ENCODE measurements around the gene TNS2. TPM values are rescaled to one million over a fixed set of nuclear protein-coding genes. Genes with fewer than 3 reads are reported as not detected.
A peak's percentile ranks its signal among the peaks of the same experiment; 100 is the strongest.

Gene TNS2
- total and polyA plus RNA-seq, 9 of the 15 experiments (the other 6 are each of a cell fraction or from before 2014, with no cell fraction given), result 0.28 to 3.1 (median 1.2) TPM; not detected in 1

- TF ChIP-seq ZBTB12 (CRISPR knock-in tag; IDR thresholded peaks at IDR 0.05), result no peak
- TF ChIP-seq IFI16 (CRISPR knock-in tag; IDR thresholded peaks at IDR 0.05), result no peak
- no peak for TF ChIP-seq XRCC5 (IDR thresholded peaks at IDR 0.05; ENCODE audit: low read depth, low read length)
- TF ChIP-seq CEBPZ (IDR thresholded peaks at IDR 0.05; ENCODE audit: borderline replicate concordance, low read depth, low read length), result no peak
- TF ChIP-seq CHD2 (IDR thresholded peaks at IDR 0.05; ENCODE audit: low read depth, low read length), result no peak
- TF ChIP-seq U2AF2 (optimal IDR thresholded peaks at IDR 0.05; ENCODE audit: low read depth, low read length), result no peak
- TF ChIP-seq ZFX (CRISPR knock-in tag; IDR thresholded peaks at IDR 0.05), result peak; percentile 74
- no peak for TF ChIP-seq ZNF511 (CRISPR knock-in tag; IDR thresholded peaks at IDR 0.05)
- no peak for TF ChIP-seq PREB (CRISPR knock-in tag; IDR thresholded peaks at IDR 0.05)
- TF ChIP-seq TSC22D4 (tag; IDR thresholded peaks at IDR 0.05), result no peak
- TF ChIP-seq AFF4 (CRISPR knock-in tag; IDR thresholded peaks at IDR 0.05), result no peak
- TF ChIP-seq TBP (optimal IDR thresholded peaks at IDR 0.05; ENCODE audit: low read depth, low read length), result peak; percentile 43
- TF ChIP-seq ZNF232 (CRISPR knock-in tag; IDR thresholded peaks at IDR 0.05), result no peak
- TF ChIP-seq PTBP1 (IDR thresholded peaks at IDR 0.05; ENCODE audit: low read depth, low read length), result no peak
- no peak for TF ChIP-seq HBP1 (CRISPR knock-in tag; IDR thresholded peaks at IDR 0.05)
Measured at GRCh38 chr12:53054112-53054878, 4.4 kb downstream of the TNS2 start (continued).
